HG02588 (cell line): ENCODE results near the gene CHMP1B.

Experiments
- ATAC-seq: cut with Tn5 transposase; IDR thresholded peaks from one replicate; pipeline ENCODE4 v1.9.1; 2021; ENCODE audit warnings: mild to moderate bottlenecking, moderate library complexity; ENCODE audit not compliant: unreplicated experiment

Gene CHMP1B

GRCh38 chr18:11851146-11851805 is at the start of gene CHMP1B:
TSS of gene CHMP1B (plus strand) at chr18:11851413. CDS start at chr18:11851512, 99 bp downstream.
- peak; percentile 97 for ATAC-seq

GRCh38 chr18:11801573-11801972 is 49.6 kb upstream of the CHMP1B start:
- ATAC-seq = no peak

- no peak for ATAC-seq
Measured at GRCh38 chr18:11802158-11802557, 49.1 kb upstream of the CHMP1B start.

GRCh38 chr18:11802586-11802985 is 48.6 kb upstream of the CHMP1B start:
- ATAC-seq = no peak

- ATAC-seq = no peak
Measured at GRCh38 chr18:11807233-11807632, 44.0 kb upstream of the CHMP1B start.

GRCh38 chr18:11808001-11808855 is 43.0 kb upstream of the CHMP1B start:
- no peak for ATAC-seq

GRCh38 chr18:11809895-11810294 is 41.3 kb upstream of the CHMP1B start:
- ATAC-seq = no peak

- no peak for ATAC-seq
Measured at GRCh38 chr18:11810379-11810778, 40.8 kb upstream of the CHMP1B start.

GRCh38 chr18:11811009-11811408 is 40.2 kb upstream of the CHMP1B start:
- no peak for ATAC-seq

GRCh38 chr18:11817229-11817628 is 34.0 kb upstream of the CHMP1B start:
- no peak for ATAC-seq

- ATAC-seq = no peak
Measured at GRCh38 chr18:11818486-11819203, 32.6 kb upstream of the CHMP1B start.

GRCh38 chr18:11819938-11820337 is 31.3 kb upstream of the CHMP1B start:
- no peak for ATAC-seq

- no peak for ATAC-seq
Measured at GRCh38 chr18:11820697-11821096, 30.5 kb upstream of the CHMP1B start.

GRCh38 chr18:11821208-11821607 is 30.0 kb upstream of the CHMP1B start:
- ATAC-seq = no peak

- ATAC-seq = no peak
Measured at GRCh38 chr18:11821643-11822237, 29.5 kb upstream of the CHMP1B start.

GRCh38 chr18:11823545-11823944 is 27.7 kb upstream of the CHMP1B start:
- no peak for ATAC-seq

- ATAC-seq = no peak
Measured at GRCh38 chr18:11826836-11827235, 24.4 kb upstream of the CHMP1B start.

- no peak for ATAC-seq
Measured at GRCh38 chr18:11828786-11829432, 22.3 kb upstream of the CHMP1B start.

- ATAC-seq = no peak
Measured at GRCh38 chr18:11830585-11830984, 20.6 kb upstream of the CHMP1B start.

- ATAC-seq = no peak
Measured at GRCh38 chr18:11831921-11832320, 19.3 kb upstream of the CHMP1B start.

GRCh38 chr18:11834772-11835171 is 16.4 kb upstream of the CHMP1B start:
- ATAC-seq = no peak
